PFSK-1 (cell line): ENCODE results near the gene DRD2.

Source experiments
- POLR2AphosphoS5 ChIP-seq: IDR thresholded peaks from 2 replicates; pipeline ENCODE4 v1.6.1; 2012; ENCODE audit warnings: low read depth, mild to moderate bottlenecking, control low read depth, low read length, moderate library complexity
- SIN3A ChIP-seq: IDR thresholded peaks from 2 replicates; pipeline ENCODE4 v1.6.1; 2012; ENCODE audit warnings: mild to moderate bottlenecking, low read length, moderate library complexity, borderline replicate concordance; ENCODE audit not compliant: insufficient read depth
- TF ChIP-seq, protein P1 (sequence below), 2 experiments: IDR thresholded peaks; 2 replicates each; pipeline versions ENCODE4 v1.6.1 to v1.8.0; 2011 to 2012; ENCODE audit warnings: low read depth in 2 of 2, low read length in 2 of 2, control low read depth in 1 of 2, inconsistent platforms in 1 of 2, mild to moderate bottlenecking in 1 of 2, moderate library complexity in 1 of 2; ENCODE audit not compliant: insufficient read depth in 1 of 2

DNA sequence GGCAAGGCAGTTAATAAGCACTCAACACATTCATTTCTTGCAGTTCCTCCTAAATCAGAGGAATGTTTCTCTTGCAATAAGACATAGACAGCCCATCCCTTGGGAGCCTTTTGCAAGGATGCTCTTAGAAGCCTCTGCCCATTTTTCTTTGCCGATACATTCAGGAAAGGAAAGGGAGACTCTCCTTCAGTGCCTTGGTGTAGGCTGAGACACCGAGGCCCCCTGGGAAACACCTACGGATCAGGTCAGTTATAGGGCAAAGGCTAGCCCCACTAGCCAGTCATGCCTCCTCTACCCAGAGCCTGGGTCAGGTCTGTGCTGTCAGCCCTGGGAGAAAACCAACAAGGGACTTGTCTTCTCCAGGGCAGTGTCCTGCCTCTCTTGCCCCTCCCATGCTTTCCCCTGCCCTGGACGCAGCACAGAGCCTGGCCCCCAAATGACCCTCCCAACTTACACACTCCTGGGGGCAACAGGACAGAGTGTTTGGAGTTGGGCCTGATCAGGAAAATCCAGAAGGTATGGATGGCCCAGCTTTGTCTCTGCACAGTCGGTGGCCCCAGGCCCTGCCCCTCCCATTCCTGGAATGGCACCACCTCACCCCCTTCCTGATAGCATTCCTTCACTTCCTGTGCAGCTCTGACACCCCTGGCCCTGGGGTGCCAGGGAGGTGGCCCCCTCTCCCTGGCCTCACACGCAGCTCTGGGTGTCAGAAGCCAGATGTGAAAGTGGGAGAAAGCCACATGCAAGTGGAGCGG lies 69.3 kb downstream of the DRD2 start:
- TF ChIP-seq POLR2AphosphoS5 (no peak), SIN3A (no peak)
- TF ChIP-seq, protein P1, sequence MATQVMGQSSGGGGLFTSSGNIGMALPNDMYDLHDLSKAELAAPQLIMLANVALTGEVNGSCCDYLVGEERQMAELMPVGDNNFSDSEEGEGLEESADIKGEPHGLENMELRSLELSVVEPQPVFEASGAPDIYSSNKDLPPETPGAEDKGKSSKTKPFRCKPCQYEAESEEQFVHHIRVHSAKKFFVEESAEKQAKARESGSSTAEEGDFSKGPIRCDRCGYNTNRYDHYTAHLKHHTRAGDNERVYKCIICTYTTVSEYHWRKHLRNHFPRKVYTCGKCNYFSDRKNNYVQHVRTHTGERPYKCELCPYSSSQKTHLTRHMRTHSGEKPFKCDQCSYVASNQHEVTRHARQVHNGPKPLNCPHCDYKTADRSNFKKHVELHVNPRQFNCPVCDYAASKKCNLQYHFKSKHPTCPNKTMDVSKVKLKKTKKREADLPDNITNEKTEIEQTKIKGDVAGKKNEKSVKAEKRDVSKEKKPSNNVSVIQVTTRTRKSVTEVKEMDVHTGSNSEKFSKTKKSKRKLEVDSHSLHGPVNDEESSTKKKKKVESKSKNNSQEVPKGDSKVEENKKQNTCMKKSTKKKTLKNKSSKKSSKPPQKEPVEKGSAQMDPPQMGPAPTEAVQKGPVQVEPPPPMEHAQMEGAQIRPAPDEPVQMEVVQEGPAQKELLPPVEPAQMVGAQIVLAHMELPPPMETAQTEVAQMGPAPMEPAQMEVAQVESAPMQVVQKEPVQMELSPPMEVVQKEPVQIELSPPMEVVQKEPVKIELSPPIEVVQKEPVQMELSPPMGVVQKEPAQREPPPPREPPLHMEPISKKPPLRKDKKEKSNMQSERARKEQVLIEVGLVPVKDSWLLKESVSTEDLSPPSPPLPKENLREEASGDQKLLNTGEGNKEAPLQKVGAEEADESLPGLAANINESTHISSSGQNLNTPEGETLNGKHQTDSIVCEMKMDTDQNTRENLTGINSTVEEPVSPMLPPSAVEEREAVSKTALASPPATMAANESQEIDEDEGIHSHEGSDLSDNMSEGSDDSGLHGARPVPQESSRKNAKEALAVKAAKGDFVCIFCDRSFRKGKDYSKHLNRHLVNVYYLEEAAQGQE (IDR thresholded peaks at IDR 0.05; ENCODE audit: insufficient read depth in 1 of 2, low read depth in 2 of 2, low read length in 2 of 2), result no peak
